RWPE2 (cell line): ENCODE data around the gene SEMA3F.

Experiments
- ATAC-seq: fragments of 200-7000 bp; cut with Tn5 transposase; 3 replicates; pipeline ENCODE4 v1.9.1; 2021; ENCODE audit warnings: low read depth
- DNase-seq: peaks from one replicate; pipeline ENCODE4 v3.0.0-alpha.2; 2020; ENCODE audit warnings: low spot score
- H3K27ac ChIP-seq: fragments of 450-650 bp; 2 replicates; pipeline ENCODE4 v1.5.1; 2017; ENCODE audit warnings: mild to moderate bottlenecking; ENCODE audit not compliant: poor library complexity, severe bottlenecking
- H3K27me3 ChIP-seq: fragments of 250-450 bp; sonication (Bioruptor Pico); 2 replicates; pipeline ENCODE4 v1.5.1; 2021; ENCODE audit warnings: mild to moderate bottlenecking, moderate library complexity; ENCODE audit not compliant: insufficient read depth, poor library complexity, severe bottlenecking
- H3K36me3 ChIP-seq: fragments of 250-450 bp; sonication (Bioruptor Pico); 2 replicates; pipeline ENCODE4 v1.5.1; 2020; ENCODE audit warnings: low read depth, mild to moderate bottlenecking, moderate library complexity
- H3K4me1 ChIP-seq: fragments of 250-450 bp; sonication (Bioruptor Pico); 2 replicates; pipeline ENCODE4 v1.5.1; 2021; ENCODE audit warnings: mild to moderate bottlenecking, moderate library complexity; ENCODE audit not compliant: insufficient read depth, poor library complexity, severe bottlenecking
- H3K4me3 ChIP-seq: fragments of 250-450 bp; sonication (Bioruptor Pico); 2 replicates; pipeline ENCODE4 v1.5.1; 2021; ENCODE audit warnings: mild to moderate bottlenecking, moderate library complexity; ENCODE audit not compliant: severe bottlenecking
- H3K9me3 ChIP-seq: fragments of 250-450 bp; sonication (Bioruptor Pico); 2 replicates; pipeline ENCODE4 v1.5.1; 2021; ENCODE audit warnings: mild to moderate bottlenecking, moderate library complexity; ENCODE audit not compliant: severe bottlenecking
- TF ChIP-seq, protein P1 (sequence below): fragments of 450-650 bp; IDR thresholded peaks from one replicate; pipeline ENCODE4 v1.5.1; 2017; ENCODE audit warnings: mild to moderate bottlenecking, moderate library complexity; ENCODE audit not compliant: poor library complexity, severe bottlenecking

The SEMA3F gene

GRCh38 chr3:50162034-50162883, 7.1 kb downstream of the SEMA3F start:
- H3K27me3 ChIP-seq = no peaks in the 10 kb centered on the region

DNA sequence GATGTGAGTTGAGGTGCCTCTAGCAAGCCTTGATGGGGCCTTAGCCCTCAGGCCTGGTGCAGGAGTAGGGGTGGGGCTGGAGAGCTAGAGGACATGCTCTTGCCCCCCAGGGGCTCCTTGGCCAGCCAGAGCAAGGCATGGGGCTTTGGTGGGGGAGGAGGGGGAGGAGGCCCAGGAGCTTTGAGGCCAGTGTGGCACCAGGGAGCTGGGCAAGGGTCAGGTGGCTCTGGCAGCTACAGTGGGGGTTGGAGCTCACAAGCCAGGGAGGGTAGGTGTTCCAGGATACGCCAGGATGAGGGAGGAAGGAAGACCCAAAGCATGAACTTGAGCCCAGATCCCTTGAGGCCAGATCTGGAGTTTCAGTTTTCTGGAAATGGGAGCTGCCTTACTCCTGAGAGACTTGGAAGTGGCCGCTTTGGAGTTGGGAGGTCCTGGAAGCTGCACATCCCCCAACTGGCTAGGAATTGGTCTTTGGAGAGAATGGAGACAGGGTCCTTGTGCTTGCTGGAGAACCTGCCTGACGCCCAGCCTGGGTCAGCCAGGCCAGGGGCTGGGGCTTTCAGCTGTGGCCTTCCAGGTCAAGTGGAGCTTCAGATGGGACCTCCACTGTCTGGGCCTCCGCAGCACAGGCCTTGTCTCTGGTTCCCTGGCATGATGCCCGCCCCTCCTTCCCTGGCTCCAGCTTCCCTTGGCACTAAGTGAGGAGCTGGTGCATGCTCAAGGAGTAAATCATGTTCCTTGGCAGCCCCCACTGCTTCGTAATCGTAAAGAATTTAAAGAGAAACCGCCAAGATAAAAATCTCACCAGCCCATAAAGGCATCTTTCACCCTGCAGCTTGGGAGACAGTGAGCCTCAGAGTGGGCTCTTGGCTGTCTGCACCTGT, 8.7 kb downstream of the SEMA3F start:
- Histone ChIP-seq H3K4me1 (peaks cover 97% of the 10 kb centered on the region), H3K36me3 (peaks cover 90% of the 10 kb centered on the region), H3K4me3 (no peak overlapping the region), H3K27me3 (no peaks in the 10 kb centered on the region), H3K27ac (peak overlapping the region; percentile 97), H3K9me3 (no peaks in the 10 kb centered on the region)
- ATAC-seq = peak; percentile 56
- TF ChIP-seq, protein P1, sequence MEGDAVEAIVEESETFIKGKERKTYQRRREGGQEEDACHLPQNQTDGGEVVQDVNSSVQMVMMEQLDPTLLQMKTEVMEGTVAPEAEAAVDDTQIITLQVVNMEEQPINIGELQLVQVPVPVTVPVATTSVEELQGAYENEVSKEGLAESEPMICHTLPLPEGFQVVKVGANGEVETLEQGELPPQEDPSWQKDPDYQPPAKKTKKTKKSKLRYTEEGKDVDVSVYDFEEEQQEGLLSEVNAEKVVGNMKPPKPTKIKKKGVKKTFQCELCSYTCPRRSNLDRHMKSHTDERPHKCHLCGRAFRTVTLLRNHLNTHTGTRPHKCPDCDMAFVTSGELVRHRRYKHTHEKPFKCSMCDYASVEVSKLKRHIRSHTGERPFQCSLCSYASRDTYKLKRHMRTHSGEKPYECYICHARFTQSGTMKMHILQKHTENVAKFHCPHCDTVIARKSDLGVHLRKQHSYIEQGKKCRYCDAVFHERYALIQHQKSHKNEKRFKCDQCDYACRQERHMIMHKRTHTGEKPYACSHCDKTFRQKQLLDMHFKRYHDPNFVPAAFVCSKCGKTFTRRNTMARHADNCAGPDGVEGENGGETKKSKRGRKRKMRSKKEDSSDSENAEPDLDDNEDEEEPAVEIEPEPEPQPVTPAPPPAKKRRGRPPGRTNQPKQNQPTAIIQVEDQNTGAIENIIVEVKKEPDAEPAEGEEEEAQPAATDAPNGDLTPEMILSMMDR = no peak
- DNase-seq = peak; percentile 96

More at GRCh38 chr3:50162034-50162883, 7.1 kb downstream of the SEMA3F start:
- Histone ChIP-seq H3K36me3 (peaks cover 85% of the 10 kb centered on the region), H3K4me3 (no peak overlapping the region), H3K4me1 (peaks cover 98% of the 10 kb centered on the region), H3K27ac (peak overlapping the region; percentile 97), H3K9me3 (no peaks in the 10 kb centered on the region)
- TF ChIP-seq, protein P1 = no peak
- DNase-seq (no peak), ATAC-seq (no peak)

GRCh38 chr3:50164481-50164880, 9.4 kb downstream of the SEMA3F start:
- ATAC-seq (no peak), DNase-seq (no peak)
- Histone ChIP-seq H3K27ac (peak overlapping the region; percentile 97), H3K4me3 (no peak overlapping the region), H3K36me3 (peaks cover 89% of the 10 kb centered on the region), H3K27me3 (no peaks in the 10 kb centered on the region), H3K4me1 (peaks cover 96% of the 10 kb centered on the region), H3K9me3 (no peaks in the 10 kb centered on the region)
- TF ChIP-seq, protein P1 = no peak

DNA sequence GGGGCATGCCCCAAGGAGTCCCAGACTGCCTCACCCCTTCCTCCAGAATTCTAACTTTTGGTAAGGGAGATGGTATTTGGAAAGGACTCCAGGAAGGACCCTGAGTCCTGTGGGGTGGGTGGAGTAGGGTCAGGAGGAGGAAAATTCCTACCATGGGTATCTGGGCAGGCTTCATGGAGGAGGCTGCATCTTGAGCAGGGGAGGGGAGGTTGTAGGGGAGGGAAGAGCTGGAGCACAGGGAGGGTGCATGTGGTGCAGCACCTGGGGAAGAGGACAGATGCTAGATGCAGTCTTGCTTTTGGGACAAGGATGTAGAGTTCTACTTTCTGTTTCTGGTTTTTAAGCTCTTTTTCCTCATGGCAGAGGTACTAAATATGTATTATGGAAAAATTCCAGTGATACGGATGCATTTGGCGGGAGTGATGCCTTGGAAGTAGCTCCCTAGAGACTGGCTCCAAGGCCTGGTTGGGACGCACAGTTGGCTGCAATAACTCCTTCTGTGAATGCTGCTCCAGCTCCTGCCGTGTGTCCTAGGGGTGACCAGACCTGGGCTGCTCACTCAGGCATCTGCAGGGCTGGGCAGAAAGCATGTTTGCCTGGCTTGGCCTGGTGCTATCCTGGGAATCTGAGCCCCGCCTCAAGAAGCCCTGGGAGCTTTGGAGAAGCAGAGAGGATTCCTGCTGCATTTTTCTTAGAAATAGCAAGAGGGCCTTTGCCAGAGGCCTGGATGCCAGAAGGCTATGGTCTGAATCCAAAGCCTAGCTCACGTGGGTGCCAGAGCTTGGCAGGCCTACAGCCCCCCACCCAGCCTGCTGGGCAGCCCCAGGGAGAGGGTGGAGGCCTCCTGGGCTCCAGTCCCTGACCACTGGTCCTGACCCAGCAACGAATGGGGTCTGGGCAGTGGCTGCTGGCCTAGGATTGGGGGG, 10.1 kb downstream of the SEMA3F start:
- Histone ChIP-seq H3K27ac (peak overlapping the region; percentile 97), H3K36me3 (peaks cover 89% of the 10 kb centered on the region), H3K4me1 (peaks cover 96% of the 10 kb centered on the region), H3K27me3 (no peaks in the 10 kb centered on the region), H3K4me3 (no peak overlapping the region), H3K9me3 (no peaks in the 10 kb centered on the region)
- TF ChIP-seq, protein P1 = no peak
- 0 out of 3 replicates have a peak, but pooled peaks have one; percentile 1 for ATAC-seq
- DNase-seq = no peak
